ENCODE results near the gene IL25.
"Not testable (repeated sequence)": the region's sequence is repeated elsewhere in the genome, so short reads cannot be mapped to it uniquely, and the experiment has no call there.

The IL25 gene

DNA sequence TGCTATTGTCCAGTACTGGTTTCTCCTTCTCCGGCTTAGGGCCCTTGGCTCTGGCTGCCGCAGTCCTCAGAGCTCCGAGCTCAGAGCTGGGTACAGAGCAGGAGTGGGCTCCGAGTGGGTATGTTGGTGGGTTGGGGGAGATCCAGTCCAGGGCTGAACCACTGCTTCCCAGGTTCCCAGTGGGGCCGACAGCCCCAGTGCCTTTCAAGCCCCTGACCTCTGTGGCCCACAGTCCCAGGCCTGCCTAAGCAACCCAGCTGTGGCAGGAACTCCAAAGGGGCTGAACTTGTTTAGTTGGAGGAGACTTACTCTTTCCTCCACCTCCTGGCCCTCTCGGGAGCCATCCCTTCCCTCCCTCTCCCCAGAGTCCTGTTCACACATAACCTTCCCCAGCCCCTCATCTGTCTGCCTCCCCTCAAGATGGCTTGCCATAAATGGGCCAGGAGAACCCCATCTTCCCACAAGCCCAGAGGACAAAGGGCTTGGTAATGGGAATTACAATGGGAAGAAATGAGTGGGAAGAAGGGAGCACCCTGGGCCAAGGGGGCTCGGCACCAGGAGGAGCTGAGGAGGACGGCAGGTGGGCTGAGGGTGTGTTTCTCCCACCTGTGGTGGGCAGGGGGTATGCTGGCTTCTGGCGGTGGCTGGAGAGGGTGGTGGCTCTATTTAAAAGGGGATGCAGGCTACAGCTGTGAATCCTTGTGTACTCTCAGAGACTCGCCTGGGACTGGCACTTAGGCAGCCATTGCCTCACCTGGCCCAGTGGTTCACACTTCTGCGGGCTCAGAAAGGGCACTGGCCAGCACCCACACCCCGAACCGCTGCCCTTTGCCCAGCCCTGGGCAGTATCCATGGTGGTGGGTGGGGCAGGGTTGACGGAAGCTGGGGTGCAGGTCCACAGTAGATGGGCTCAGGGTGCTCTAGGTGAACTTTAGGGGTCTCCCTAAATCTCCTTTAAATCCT lies 39.2 kb downstream of the IL25 start:
- DNase-seq (ENCODE audit: low read depth): no peak

DNA sequence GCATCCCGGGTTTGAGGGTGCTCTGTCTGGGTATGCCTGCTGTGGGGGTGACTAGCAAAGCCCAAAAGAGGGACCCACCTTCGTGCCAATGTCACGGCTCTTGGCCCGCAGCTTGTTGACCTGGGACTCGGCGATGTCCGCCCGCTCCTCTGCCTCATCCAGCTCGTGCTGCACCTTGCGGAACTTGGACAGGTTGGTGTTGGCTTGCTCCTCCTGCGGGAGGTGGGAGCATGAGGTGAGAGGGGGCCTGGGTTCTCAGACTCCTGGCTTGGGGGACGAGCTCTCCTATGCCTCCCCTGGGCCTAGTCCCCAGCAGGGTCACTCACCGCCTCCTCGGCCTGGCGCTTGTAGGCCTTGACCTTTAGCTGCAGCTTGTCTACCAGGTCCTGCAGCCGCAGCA lies 41.1 kb downstream of the IL25 start:
- DNase-seq (ENCODE audit: low read depth): no peak

DNA sequence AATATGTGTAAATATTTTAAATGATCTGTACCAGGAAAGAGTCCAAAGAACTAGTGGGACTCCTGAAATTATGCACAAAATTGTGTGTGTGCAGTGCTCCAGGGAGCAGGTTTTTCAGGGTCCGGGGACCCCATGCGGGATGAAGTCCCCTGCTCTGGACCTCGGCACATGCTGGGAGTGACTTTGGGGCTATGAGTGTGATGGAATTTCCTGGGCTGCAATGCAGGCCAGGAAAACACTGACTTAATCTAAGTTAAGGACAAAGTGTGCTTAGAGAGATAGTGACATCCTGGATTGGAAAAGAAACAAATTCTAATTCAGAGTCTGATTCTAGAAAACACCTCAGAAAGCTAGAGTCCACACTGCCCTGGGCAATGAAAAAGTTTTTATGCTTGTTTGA lies 41.6 kb downstream of the IL25 start:
- no peak for DNase-seq (ENCODE audit: low read depth)

DNA sequence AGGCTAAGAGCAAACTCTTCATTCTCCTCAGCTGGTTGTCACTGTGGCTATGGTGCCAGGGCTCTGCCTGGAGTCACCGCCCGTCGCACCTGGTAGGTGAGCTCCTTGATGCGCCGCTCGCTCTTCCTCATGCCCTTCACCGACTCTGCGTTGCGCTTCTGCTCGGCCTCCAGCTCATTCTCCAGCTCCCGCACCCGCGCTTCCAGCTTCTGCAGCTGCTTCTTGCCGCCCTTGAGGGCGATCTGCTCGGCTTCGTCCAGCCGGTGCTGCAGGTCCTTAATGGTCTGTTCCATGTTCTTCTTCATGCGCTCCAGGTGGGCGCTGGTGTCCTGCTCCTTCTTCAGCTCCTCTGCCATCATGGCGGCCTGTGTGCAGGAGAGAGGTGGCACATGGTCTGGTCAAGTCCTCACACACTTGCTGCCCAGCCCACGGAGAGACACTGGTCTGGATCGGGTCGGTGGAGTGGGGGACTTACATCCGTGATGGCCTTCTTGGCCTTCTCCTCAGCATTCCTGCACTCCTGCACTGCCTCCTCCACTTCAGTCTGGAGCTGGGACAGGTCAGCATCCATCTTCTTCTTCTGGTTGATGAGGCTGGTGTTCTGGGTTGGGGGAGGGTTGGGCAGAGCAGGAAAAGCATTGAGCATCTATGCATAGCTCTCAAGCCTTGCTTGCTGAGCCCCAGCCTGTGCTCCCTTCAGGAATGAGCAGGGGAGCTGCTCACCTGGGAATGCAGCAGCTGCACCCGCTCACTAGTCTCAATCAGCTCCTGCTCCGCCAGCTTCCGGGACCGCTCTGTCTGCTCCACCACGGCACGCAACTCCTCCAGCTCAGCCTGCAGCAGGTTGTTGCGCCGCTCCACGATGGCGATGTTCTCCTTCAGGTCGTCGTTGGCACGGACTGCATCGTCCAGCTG lies 42.6 kb downstream of the IL25 start:
- no peak for DNase-seq (ENCODE audit: low read depth)

DNA sequence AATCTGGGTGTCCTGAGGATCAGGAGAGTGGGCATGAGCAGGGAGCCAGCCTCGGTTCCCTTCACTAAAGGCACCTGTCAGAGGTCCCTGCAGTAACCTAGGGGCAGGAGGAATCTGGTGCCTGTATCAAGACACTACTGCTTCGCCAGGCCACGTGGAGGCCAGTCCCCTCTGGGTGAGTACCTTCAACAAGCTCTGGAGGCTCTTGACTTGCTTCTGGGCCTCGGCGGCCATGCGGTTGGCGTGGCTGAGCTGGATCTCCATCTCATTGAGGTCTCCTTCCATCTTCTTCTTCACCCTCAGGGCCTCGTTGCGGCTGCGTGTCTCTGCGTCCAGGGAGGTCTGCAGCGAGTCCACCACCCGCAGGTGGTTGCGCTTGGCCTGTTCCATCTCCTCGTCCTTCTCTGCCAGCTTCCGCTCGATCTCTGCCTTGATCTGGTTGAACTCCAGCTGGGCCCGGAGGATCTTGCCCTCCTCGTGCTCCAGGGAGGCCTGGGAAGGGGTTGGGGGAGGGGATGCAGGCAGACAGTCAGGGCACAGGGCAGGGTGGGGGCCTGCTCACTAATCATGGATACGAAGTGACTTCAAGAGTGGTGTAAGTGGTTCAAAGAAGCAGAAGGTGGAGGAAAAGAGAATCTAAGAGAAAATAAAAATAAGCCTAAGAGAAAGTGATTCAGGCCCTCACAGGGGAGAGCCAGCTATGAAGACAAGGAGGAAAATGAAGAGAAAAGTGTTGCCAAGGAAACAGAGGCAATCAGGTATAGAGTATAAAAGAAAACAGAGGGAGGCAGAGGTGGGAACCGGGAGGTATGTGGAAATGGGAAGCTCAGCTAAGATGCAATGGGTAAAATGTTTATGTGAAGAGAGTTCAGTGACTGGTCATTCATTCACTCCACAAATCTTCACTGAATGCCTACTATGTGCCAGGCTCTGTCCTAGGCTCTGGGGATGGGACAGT lies 43.5 kb downstream of the IL25 start:
- DNase-seq (ENCODE audit: low read depth): no peak

DNA sequence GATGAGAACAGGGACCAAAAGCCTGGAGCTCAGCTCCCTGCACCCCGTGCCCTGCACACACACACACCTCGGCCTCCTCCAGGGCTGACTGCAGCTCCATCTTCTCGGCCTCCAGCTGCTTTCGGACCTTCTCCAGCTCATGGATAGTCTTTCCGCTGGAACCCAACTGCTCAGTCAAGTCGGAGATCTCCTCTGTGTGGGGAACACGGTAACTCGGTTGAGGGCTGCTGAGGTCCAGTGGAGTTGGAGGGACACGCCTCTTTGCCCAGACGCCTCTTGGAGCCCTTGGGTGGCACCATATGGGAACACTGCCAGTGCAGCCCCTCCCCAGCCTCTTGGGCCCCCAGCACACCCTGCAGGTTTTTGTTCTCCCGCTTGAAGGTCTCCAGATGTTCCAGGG lies 44.2 kb downstream of the IL25 start:
- no peak for DNase-seq (ENCODE audit: low read depth)

DNA sequence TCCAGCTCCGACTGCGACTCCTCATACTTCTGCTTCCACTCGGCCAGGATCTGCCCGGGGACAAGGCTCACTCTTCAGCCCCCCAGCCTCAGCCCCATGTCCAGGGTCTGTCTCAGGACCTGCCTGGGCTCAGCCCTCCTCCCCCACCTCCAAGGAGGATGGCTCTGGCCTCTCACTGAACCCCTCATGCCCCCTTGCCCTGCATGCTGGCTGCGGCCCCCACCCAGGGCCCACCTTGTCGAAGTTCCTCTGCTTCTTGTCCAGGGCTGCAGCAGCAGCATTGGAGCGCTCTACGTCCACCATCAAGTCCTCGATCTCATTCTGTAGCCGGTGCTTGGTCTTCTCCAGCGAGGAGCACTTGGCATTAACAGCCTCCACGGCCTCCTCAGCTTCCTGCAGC lies 44.7 kb downstream of the IL25 start:
- DNase-seq (ENCODE audit: low read depth): not testable (repeated sequence)

DNA sequence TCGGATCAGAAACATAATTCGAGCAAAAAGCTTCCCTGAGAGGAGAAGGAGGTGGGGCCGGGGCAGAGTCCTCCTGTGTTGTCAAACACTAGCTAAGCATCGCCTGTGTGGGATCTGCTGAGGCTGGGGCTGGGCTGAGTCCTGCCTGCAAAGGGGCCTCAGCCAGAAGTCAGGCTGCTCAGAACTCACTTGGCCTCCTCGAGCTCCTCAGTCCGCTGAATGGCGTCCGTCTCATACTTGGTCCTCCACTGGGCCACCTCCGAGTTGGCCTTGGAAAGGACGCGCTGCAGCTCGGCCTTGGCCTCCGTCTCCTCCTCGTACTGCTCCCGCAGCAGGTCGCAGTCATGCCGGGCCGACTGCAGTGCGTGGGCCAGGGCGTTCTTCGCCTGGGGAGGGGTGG lies 45.4 kb downstream of the IL25 start:
- DNase-seq (ENCODE audit: low read depth): no peak

DNA sequence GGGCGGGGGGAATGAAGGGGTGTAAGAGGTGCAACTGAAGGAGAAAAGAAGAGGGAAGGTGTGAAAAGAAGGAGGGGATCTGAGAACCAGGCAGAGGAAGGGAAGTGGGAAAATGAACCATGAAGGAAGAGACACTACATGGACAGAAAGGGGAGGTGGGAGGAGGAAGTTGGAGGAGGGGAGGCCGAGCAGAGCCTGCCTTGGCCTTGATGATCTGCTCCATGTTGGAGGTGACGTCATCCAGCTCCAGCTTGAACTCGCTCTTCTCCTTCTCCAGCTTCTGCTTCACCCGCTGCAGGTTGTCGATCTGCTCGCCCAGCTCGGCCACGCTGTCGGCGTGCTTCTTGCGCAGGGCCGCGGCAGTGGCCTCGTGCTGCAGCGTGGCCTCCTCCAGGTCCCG lies 47.0 kb downstream of the IL25 start:
- not testable (repeated sequence) for DNase-seq (ENCODE audit: low read depth)

DNA sequence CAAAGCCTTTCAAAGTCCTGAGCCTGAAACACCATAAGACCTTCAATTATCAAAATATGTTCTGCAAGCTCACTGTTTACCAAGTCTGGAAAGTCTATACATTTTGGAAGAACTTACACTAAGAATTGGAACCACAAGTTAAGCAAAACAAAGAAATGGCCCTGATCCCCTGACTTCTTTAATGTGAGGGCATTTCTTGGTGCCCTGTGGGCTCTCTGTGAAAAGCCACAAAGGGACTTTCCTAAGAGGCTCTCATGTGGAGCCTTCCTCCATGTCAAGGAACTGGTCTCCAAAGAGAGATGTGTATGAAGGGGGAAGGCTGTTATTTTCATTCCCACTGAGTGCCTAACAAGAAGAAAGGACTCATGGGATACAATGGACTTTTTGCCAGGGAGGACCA lies 49.0 kb downstream of the IL25 start:
- DNase-seq (ENCODE audit: low read depth): no peak

DNA sequence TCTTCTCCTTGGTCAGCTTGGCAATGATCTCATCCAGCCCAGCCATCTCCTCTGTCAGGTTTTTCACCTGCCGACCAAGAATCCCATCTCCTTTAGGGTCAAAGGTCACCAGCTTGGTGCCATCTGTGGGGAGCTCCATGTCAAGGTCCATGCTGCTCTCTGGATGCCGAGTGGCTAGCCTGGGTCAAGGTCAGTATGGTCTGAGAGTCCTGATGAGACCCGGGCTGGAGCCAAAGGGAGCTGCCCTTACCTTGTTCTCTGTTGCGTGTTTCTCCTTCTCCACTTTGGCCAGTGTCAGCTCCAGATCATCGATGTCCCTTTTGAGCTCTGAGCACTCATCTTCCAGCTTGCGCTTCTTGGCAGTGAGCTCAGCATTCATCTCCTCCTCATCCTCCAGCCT lies 51.0 kb downstream of the IL25 start:
- no peak for DNase-seq (ENCODE audit: low read depth)

DNA sequence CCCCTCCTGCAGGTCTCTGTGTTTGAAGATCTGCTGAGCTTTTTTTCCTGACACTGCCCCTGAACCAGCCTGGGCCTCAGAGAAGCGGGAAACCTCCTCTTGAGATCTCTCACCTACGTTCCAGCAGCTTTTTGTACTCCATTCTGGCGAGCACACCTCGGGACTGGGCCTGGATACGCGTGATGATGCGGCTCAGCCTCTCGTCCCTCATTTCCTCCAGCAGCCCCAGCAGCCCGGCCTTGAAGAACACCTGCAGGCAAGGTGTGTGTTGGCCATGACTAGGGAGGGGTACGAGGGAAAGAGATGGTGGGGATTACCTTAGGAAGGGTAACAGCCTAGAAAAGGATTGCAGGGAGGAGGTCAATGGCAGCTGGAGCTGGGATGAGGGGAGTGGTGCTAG lies 52.6 kb downstream of the IL25 start:
- no peak for DNase-seq (ENCODE audit: low read depth)

DNA sequence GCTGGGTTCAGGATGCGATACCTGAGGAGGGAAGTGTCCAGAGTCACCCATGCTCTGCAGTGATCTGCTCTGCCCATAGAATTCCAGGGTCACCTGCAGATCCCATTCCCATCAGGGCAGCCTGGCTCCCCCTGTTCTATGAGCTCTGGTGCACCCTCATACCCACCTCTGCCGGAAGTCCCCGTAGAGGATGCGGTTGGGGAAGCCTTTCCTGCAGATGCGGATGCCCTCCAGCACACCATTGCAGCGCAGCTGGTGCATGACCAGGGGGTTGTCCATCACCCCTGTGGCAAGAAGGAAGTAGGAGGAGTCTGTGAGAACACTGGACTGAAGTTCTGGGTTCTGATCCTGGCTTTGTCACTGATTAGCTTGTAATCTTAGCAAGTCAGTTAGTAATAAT lies 53.2 kb downstream of the IL25 start:
- DNase-seq (ENCODE audit: low read depth): not testable (repeated sequence)

Measured in CMK (cell line).